NB4 (cell line): ENCODE data around the gene CNTN5.

ENCODE experiments used
- DNase-seq: peaks from one replicate; pipeline ENCODE4 v3.0.0; 2010; ENCODE audit warnings: low read depth
- H3K4me3 ChIP-seq: one replicate; pipeline ENCODE4 v1.5.1; 2011; ENCODE audit warnings: mild to moderate bottlenecking, low read depth, low read length, moderate library complexity
- CTCF ChIP-seq: IDR thresholded peaks from one replicate; pipeline ENCODE4 v1.5.1; 2012; ENCODE audit warnings: low read depth, low read length
- MAX ChIP-seq: IDR thresholded peaks from 2 replicates; pipeline ENCODE4 v1.6.1; 2011; ENCODE audit warnings: low read depth, low read length
- MYC ChIP-seq: IDR thresholded peaks from 2 replicates; pipeline ENCODE4 v1.6.1; 2011; ENCODE audit warnings: low read depth, low read length
- POLR2A ChIP-seq: IDR thresholded peaks from 2 replicates; pipeline ENCODE4 v1.6.1; 2011; ENCODE audit warnings: mild to moderate bottlenecking; ENCODE audit not compliant: insufficient read length; ENCODE audit errors: extremely low read depth

CNTN5 gene

DNA sequence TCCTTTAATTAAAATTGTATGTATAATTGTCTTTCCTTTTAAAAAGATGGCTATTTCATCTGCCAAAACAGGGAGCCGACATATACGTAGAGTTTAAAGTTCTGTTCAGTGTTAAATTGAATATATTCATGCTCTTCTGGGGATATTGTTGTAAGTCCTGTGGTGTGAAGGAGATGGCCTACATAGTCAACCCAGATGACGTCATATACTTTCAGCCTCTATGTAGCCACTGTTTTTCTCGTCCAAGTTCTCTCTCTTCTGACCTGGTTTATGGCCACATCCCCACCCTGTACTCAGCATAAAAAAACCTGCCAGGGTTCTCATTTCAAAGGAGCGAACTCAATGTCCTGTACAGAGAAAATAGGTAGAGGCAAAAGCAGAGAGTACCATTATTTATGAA, 1156.9 kb downstream of the CNTN5 start:
- TF ChIP-seq CTCF (no peak), MYC (no peak), MAX (no peak), POLR2A (no peak)
- DNase-seq, result no peak

GRCh38 chr11:100182350-100182749, 1161.6 kb downstream of the CNTN5 start:
- DNase-seq, result no peak
- TF ChIP-seq CTCF (no peak), MAX (no peak), POLR2A (no peak)
- H3K4me3 ChIP-seq, result no peak overlapping the region

More for the DNA sequence above, 1156.9 kb downstream of the CNTN5 start:
- no peak overlapping the region for H3K4me3 ChIP-seq

GRCh38 chr11:100182927-100183326, 1162.2 kb downstream of the CNTN5 start:
- TF ChIP-seq CTCF (no peak), MYC (no peak), POLR2A (no peak)
- DNase-seq, result no peak
- no peak overlapping the region for H3K4me3 ChIP-seq

- TF ChIP-seq MAX, result no peak
- TF ChIP-seq CTCF, result no peak
- TF ChIP-seq POLR2A, result no peak
- no peak for TF ChIP-seq MYC
- H3K4me3 ChIP-seq, result no peak overlapping the region
- DNase-seq, result no peak
Observed at GRCh38 chr11:100185588-100185987, 1164.8 kb downstream of the CNTN5 start.

- TF ChIP-seq CTCF (no peak), POLR2A (no peak), MAX (no peak), MYC (no peak)
- no peak overlapping the region for H3K4me3 ChIP-seq
- DNase-seq, result no peak
Observed at GRCh38 chr11:100188137-100188783, 1167.5 kb downstream of the CNTN5 start.

- DNase-seq, result no peak
- TF ChIP-seq POLR2A (no peak), CTCF (no peak), MAX (no peak), MYC (no peak)
- H3K4me3 ChIP-seq, result no peak overlapping the region
Observed at GRCh38 chr11:100190395-100190794, 1169.6 kb downstream of the CNTN5 start.
